DMS153 (cell line): Measurements from ENCODE around the gene CDK14.

Source experiments
- DNase-seq: peaks from one replicate; lab custom pipeline; 2025; lab: John Stamatoyannopoulos, UW

The CDK14 gene

DNA sequence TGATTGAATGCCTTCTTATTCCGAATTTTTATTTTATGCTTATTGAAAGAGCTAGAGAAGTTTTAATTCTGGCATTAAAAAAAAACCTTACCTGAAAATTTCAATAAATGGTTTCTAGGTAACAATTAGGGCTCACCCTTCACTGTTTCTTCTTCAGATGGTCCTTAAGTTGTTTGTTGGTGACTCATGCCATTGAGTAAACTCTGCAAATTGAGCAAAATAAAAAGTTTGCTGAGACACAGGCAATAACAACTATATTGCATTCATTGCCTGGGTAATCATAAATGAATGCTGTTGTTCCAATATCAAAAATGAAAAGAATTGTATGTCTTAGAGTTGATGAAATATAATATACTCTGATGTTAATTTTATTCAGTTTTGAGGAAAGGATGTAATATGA, 300.3 kb downstream of the CDK14 start:
- no peak for DNase-seq

DNA sequence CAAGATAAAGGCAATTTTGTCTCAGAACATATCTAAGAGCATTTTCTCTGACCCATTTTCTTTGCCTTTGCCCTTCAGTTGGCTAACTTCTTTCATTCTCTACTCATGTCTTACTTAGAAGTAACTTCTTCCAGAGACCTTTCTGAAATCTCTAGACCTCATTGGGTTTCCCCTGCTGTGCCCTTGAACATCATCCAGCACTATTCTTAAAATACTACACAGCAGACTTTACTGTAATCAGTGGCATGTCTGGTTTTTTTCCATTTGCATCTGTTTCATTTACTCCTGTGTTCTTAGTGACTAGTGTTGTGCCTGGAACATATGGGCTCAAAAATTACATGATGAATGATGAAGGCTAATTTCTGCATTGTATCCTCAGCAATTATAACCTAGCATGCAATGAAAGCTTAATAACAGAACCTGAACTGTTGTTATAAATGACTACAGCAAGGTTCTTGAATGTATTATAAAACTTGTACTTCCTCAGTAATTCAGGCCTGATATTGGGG, 301.9 kb downstream of the CDK14 start:
- DNase-seq = no peak

DNA sequence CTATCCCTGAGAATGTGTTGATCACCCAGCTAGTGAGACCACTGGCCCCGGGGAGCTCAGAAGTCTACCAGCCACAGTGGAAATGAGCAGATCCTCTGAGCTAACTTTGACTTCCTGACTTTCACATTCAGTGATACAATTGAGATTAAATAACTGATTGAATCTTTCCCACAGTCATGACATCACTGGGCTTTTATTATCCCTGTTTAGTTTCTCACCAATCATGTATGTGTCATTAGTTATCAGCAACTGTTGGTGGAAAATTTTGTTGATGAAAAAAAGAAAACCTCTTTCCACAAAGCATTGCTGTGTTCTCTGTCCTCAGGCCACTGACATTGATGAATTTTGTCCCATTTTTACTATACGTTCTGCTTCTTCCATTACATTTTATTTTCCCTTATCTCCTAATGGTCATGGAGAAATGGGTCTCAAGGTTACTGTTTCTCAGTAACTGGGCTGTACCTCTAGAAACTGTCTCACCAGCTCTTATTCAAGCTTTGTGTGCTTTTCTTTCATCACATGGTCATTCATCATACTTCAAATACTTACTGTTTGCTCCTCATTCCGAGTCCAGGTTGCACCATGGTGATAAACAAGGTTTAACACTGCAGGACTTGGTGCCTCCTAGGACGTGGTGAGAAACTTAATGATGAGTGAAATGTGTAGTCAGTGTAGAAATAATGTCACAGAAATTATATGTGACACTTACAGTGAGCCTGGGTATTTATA, 304.7 kb downstream of the CDK14 start:
- DNase-seq = no peak

DNA sequence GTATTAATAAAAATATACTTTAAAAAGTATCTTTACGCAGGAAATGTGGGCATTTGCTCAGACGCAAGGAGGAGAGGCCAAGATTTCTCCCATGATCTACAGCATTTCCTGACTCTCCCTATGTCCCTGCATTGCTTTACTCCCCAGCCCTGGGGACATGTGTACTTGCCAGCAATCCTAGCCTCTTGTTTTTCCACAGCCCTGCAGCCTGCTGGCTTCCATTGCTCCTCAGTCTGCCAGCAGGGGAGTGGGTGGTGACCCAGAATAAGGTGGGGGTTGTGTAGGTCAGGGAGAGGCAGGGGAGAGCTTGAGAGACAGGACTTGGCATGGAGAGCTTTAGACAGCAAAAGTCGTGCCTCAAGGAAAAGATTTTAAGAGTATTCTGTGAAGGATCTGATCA, 307.7 kb downstream of the CDK14 start:
- DNase-seq = no peak

DNA sequence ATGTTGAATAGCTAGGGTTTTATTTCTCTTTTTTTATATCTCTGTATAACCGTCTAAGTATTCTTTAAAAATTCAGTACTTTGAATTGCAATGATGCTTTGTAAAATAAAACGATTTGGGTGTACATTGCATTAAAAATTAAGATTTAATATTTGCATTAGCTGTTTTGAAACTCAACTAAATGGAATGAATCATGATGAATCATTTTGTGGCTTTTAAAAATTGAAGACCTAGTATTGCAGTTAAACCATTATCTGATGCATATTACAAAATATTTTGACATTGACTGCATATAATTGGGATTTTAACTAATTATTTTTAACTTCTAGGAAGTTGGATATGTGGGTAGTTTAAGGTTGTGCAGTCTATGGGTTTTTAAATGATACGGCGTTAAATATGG, 314.0 kb downstream of the CDK14 start:
- DNase-seq = no peak

DNA sequence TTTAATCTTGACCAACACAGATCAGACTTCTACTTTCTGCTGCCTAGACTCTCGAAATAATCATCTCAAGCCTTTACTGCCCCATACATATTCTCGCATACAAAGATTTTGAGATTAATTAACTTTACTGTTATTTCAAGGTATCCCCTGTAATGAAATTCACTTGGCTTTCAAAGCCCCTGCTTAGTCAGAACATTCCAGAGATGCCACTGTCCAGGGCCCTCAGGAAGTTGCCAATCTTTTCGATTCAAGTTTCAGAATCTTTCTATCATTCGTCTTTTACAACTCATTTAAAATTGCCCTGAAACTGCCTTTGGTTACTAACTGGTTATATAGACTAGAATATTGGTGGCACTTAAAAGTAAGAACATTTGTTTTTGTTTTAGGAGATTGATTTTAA, 320.2 kb downstream of the CDK14 start:
- DNase-seq = no peak

DNA sequence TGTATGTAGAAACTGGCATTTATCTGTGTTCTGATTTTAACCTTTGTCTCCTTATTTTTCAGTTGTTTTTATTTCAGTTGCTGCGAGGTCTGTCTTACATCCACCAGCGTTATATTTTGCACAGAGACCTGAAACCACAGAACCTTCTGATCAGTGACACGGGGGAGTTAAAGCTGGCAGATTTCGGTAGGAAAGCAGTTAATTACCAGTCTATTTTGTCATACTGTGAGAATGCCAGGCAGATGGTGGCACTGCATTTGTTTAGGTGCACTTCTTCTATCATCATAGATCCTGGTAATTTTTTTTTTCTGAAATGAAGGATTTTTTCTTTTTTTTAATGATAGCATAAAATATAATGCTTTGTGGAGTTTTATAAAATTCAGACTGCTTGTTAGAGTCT, 321.4 kb downstream of the CDK14 start:
- DNase-seq = no peak

DNA sequence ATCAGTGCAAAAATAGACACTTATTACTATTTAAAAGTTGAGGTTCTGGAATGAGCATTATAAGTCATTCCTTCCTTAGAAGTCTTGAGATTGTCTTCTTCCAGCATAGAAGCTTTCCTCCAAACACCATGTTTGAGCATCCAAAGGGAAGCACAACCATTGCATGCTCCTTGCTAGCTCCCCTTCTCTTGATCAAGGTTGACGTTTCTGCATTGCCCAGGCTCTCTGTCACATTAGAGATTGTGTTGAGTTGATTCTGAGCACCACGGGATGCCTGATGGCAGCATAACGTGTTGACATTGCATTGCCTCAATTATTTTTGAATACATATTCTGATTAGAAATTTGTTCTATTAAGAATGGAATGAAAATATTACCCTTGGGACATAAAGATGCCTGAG, 322.2 kb downstream of the CDK14 start:
- no peak for DNase-seq

DNA sequence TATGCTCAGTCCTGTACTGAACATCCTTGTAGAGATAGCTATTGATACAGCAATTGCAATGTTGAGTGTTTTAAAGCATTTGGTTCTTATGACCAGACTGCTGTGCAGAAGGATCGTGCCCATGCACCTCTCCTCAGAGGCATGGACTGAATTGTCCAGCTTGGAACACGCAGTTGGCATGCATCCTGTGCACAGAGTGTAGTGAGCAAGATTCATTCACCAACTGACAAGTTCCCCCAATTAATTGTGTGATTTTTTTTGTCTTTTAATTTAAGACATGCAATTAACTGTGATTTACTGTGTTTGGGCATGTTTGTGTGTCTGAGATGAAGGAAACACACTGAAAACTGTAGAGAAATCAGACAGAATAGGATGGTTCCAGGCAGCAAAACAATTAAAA, 323.7 kb downstream of the CDK14 start:
- no peak for DNase-seq

DNA sequence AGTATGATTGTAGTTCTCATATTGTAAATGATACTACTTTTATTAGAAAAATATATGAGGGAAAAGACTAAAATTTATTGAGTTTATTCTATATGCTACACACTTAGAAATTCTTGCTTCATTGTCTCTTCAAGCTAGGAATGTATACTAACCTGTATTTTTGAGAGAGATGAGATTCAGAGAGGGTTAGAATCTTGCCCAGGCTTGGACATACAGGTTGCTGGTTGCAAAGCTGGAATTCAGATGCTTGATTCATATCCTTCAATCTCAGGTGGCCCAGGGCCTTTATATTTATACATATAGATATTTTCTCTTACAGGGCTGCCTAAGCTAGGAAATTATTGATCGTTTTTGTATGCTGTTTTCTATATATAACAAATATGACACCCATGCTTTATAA, 324.2 kb downstream of the CDK14 start:
- DNase-seq = no peak

DNA sequence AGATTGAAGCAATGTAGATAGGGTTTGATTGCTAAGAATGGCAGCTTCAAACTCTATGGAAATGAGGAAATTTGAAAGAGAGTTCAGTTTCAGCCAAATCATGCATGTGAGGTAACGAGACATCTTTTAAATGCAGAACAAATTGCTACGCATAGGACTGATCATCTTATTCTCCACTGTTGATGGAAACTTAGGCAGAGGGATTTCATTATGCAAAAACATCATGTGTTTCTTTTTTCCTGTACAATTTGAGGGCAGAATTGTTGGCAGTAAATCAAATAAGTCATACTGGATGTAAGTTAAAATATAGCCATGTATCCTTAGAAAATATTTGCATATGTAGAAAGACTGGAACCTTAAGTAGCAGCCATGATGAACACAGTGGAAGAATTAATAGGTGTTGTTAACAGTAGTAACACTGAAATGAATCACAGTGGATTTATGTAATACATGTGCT, 327.4 kb downstream of the CDK14 start:
- no peak for DNase-seq

DNA sequence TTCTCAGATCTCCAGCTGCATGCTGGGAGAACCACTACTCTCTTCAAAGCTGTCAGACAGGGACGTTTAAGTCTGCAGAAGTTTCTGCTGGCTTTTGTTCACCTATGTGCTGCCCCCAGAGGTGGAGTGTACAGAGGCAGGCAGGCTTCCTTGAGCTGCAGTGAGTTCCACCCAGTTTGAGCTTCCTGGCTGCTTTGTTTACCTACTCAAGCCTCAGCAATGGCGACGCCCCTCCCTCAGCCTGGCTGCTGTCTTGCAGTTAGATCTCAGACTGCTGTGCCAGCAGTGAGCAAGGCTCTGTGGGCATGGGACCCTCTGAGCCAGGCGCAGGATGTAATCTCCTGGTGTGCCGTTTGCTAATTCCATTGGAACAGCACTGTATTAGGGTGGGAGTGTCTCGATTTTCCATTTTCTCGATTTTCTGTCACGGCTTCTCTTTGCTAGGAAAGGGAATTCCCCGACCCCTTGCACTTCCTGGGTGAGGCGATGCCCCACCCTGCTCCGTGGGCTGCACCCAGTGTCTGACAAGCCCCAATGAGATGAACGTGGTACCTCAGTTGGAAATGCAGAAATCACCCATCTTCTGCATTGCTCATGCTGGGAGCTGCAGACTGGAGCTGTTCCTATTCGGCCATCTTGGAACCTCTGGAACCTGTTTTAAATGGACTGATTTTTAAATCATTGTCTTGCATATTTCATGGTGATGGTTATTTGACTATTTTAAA, 332.7 kb downstream of the CDK14 start:
- peak; percentile 33 for DNase-seq

DNA sequence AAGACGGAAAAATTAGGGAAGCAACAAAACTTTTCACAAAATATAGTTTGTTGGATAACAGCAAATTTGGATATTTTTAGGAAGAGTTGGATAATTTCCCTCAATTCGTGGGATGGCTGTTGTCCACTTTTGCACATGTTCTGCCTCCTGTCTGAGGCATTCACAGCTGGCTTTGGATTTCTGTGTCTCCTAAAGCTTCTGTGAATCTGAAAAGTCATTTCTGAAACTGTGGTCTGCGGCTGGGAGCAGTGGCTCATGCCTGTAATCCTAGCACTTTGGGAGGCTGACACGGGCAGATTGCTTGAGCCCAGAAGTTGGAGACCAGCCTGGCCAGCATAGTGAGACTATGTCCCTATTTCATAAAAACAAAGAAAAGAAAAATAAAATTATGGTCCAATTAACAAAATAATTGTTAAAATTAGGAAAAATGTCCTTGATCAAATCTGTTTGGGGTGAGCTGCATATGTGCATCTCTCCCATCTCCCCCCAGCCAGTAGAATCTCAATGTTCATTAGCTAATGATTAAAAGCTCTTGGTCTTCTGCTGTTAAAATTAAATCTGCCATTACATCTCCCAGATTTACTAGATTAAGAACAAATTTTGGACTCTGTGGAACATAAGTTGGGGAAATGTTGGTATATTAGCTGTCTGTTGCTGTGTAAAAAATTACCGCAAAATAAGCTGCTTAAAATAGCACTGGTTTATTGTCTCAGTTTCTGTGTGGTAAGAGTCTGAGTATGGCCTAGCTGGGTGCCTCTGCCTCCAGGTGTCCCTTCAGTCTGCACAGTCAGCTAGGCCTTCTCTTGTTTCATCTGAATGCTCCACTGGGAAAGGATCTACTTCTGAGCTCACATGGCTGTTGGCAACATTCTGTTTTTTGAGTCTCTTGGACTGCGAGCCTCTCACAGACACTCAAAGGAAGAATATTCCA, 336.1 kb downstream of the CDK14 start:
- DNase-seq = peak; percentile 26

DNA sequence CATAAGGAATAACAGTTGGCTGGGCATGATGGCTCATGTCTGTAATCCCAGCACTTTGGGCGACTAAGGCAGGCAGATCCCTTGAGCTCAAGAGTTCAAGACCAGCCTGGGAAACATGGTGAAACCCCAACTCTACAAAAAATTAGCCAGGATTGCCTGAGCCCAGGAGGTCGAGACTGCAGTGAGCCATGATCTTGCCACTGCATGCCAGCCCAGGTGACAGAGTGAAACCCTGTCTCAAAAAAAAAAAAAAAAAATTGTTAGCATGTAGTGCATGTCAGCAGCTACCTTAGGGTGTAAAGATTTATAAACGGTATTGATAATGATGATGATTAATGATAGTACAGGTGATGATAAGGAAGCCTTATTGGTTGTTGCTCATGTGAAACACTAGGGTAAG, 336.9 kb downstream of the CDK14 start:
- DNase-seq = no peak

DNA sequence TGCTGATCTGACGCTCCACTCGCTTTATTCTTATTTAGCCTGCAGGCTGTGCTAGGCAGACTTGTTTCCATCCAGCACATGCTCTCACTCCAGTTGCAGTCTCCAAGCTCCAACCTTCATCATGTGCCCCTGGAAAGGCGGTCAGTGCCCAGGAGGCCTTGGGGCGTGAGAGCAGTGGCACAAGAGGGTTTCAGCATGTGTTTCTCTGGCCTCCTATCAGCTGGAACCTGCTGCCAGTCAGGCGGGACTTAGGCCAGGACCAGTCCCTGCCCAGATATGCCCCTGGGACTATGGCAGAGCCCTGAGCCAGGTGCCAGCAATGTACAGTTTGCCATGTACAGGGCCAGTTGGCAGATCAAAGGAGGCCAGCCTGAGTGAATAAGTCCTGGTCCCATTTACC, 337.9 kb downstream of the CDK14 start:
- no peak for DNase-seq

DNA sequence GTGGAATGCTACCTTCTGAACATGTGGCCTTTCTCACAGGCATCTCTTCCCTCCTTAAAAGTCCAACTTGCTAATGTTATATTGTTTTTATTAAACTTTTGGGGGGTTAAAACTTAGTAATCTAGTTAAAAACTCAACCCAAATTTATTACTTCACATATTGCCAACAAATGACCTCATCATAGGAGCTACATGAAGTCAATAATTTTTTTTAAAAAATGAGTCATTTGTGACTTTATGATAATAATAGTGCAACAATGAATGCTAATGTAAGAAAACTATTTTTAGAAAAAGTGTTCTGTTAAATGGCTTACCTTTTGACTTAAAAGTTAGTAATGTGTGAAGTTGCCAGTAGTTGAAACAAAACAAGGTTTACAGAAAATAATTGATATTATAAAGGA, 342.2 kb downstream of the CDK14 start:
- DNase-seq = no peak

DNA sequence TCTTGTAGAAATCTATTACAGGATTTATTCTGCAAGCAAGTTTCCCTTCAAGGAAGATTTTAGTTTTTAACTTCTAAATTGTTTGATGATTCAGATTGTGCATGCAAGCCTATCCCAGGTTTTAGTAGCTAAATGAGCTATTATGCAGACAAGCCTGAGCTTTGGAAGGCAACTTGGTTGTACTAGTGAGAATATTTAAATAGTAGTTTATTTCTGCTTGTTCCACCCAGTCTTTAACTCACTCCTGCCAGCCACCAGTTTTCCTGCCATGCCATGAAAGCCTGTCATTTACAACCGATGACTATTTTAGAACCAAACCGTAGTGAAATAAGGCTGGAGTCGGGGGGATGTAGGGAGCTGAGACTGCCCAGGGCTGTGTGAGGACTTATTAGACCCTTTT, 343.5 kb downstream of the CDK14 start:
- no peak for DNase-seq

DNA sequence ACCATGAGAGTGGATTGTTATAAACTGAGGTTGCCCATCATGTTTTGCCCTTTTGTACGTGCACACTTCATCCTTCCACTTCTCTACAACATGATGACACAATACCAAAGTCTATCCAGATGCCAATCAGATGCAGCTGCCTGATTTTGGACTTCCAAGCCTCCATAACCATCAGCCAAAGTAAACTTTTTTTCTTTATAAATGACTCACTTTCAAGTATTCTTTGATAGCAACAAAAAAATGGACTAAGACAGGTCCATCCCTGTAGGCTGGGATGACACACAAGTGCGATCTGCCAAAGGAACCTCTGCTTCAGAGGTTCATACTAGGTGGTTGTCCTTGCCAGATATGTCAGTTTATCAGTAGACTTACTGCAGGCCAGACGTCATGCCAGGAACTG, 347.9 kb downstream of the CDK14 start:
- no peak for DNase-seq

DNA sequence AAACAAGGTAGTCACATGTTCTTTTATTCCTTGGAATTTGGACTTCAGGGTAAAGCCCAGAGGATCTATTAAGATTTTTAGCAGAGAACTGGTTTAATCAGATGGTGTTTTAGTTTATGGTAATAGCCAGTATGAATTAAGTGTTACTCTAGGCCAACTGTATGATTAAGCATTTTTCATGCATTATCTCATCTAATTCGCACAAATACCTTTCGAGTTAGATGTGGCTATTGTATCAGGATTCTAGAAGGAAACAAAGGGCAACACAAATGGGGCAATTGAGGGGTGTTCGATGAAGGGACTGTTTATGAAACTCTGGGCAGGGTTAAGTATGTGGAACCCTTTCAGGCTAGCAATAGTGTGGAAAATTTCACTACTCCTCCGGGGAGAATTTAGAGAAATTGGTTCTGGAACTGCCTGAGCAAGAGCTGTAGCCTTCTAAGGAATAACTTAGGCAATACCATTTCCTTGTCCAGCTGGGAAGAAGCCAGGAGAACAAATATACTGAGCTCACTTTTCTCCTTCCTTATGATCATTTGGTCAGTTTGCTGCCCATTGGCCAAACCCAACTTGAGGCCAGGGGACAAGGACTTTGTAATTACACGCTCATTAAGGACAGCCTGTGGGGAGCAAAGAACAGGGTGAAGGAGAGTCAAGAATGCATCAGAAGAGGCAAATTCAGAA, 349.1 kb downstream of the CDK14 start:
- no peak for DNase-seq

DNA sequence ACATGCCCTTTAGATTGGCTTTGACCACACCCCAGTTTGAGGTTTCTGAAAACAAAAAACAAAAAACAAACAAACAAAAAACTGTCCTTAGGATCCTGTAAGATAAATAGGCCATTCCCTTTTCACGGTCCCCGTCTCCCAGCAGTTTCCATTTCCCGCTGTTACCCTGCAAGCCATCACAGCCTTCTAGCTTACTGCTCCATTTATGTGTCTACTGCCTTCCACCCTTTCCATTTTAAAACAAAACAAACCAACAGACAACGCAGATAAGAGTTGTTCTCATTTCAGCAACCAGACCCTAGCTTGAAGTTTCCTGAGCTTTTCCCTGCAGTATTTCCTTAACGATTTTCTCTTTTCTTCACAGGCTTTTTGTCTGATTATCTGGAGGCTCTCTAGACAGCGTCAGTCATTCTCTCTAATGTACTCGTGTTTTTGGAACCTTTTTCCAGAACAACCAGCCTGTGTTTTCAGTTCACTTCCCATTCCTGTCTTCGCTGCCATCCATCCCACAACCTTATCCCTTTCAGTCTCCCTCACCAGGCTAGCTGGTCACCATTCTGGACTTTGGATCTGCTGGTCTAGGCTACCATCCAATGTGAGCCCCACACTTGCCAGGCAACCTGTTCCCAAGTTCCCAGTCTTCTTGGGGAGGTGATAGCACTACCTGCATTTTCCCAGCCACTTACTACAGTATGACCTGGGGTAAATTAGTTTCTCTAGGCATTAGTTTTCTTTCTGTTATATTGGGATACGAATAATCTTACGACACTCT, 350.8 kb downstream of the CDK14 start:
- no peak for DNase-seq

DNA sequence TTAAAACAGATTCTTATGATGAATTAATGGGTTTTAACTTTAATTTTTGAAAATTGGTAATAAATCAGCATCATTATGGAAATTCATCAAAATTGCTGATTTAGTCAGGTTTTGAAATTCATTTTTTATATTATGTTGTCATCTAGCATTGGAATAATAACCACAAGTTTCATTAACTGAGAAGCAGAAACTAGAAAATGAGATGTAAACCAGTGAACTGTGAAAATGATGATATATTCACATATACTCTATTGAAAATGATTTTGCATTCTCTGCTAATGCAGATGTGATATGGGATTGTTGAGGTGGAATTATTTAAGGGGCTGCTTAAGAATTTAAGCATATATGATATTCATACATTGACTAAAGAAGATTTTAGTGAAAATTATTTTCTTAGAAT, 352.0 kb downstream of the CDK14 start:
- no peak for DNase-seq
